ENCODE data around the gene CREG2.

CREG2 gene

DNA sequence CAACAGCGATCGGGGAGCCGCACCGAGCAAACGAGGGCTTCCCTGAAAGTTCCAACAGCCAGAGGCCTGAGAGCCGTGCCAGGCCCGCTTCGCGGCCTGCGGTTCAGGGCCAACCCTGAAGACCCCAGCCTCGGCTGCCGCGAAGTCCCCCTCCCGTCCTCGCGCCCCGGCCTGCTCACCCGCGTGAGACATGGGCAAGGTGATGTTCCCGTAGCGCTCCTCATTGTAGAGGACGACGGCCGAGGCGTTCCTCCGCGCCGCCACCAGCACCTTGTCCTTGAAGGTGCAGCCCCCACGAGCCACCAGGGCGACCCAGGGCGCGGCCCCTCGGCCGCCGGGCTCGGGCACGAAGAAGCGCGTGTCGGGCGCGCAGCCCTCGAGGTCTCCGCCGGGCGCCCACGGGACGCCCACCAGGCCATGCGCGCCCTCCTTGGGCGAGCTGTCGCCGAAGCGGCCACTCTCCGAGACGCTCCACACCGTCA, 79.3 kb downstream of the CREG2 start:
- H3K9me3 ChIP-seq (ENCODE audit: control insufficient read depth, low read length), result no peaks in the 10 kb centered on the region
- WGBS, 2 experiments (ENCODE audit: insufficient coverage in 2 of 2), result 3 to 7% methylated on average over 46 to 51 of the region's 57 CpGs
- H3K36me3 ChIP-seq (ENCODE audit: control insufficient read depth, insufficient read depth, low read length), result peaks cover 14% of the 10 kb centered on the region
- peaks cover 17% of the 10 kb centered on the region for H3K4me1 ChIP-seq (ENCODE audit: control insufficient read depth, insufficient read depth, low read length, poor library complexity, severe bottlenecking)
- H3K4me3 ChIP-seq (ENCODE audit: extremely low read depth, insufficient read depth, low read length, poor library complexity, severe bottlenecking), result peak overlapping the region; percentile 73
- no peak overlapping the region for H3K27ac ChIP-seq (ENCODE audit: low read depth, low read length, severe bottlenecking)

DNA sequence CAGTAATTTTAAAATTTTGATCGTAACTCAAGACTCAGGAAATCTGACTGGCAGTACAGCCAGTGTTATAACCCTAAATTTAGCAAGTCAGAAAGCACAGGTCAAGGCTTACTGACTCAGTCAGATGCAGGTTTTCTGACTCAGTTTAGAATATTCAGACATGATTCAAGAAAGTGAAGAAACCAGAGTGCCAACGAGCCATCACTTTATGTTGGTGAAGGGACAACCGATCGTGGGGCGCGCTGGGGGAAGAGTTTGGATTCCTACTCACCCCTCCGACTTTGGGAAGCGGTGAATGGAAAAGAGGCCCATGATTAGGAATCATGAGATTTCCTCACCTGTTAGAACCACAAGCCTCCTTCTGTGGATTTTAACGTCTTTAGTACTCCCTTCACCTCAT, 79.8 kb downstream of the CREG2 start:
- Histone ChIP-seq H3K4me3 (ENCODE audit: extremely low read depth, insufficient read depth, low read length, poor library complexity, severe bottlenecking) (peak overlapping the region; percentile 73), H3K9me3 (ENCODE audit: control insufficient read depth, low read length) (no peaks in the 10 kb centered on the region), H3K27ac (ENCODE audit: low read depth, low read length, severe bottlenecking) (no peak overlapping the region), H3K36me3 (ENCODE audit: control insufficient read depth, insufficient read depth, low read length) (peaks cover 18% of the 10 kb centered on the region), H3K4me1 (ENCODE audit: control insufficient read depth, insufficient read depth, low read length, poor library complexity, severe bottlenecking) (peaks cover 17% of the 10 kb centered on the region)
- 76 to 77% methylated on average over 9 of the region's 9 CpGs for WGBS, 2 experiments (ENCODE audit: insufficient coverage in 2 of 2)

DNA sequence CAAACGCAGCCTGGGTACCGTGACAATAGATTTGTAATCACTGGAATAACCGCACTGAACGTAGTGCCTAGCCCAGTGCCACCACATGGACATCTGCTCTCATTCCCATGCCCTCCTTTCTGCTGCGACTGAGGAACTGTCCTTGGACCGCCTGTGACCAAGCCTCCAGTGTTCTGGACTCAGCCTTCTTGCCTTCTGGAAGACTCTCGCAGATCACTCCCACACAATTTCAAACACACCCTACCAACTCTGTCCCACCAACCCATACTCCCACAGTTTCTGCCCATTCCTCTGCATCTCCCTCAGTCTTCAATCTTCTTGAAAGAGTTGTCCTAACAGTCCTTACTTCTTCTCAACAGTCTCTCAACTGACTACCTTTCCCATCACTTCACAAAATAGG, 80.9 kb downstream of the CREG2 start:
- Histone ChIP-seq H3K4me3 (ENCODE audit: extremely low read depth, insufficient read depth, low read length, poor library complexity, severe bottlenecking) (peak overlapping the region; percentile 73), H3K36me3 (ENCODE audit: control insufficient read depth, insufficient read depth, low read length) (peaks cover 23% of the 10 kb centered on the region), H3K4me1 (ENCODE audit: control insufficient read depth, insufficient read depth, low read length, poor library complexity, severe bottlenecking) (peaks cover 17% of the 10 kb centered on the region), H3K9me3 (ENCODE audit: control insufficient read depth, low read length) (no peaks in the 10 kb centered on the region), H3K27ac (ENCODE audit: low read depth, low read length, severe bottlenecking) (no peak overlapping the region)
- WGBS, 2 experiments (ENCODE audit: insufficient coverage in 2 of 2), result 96% methylated on average over 7 of the region's 7 CpGs

DNA sequence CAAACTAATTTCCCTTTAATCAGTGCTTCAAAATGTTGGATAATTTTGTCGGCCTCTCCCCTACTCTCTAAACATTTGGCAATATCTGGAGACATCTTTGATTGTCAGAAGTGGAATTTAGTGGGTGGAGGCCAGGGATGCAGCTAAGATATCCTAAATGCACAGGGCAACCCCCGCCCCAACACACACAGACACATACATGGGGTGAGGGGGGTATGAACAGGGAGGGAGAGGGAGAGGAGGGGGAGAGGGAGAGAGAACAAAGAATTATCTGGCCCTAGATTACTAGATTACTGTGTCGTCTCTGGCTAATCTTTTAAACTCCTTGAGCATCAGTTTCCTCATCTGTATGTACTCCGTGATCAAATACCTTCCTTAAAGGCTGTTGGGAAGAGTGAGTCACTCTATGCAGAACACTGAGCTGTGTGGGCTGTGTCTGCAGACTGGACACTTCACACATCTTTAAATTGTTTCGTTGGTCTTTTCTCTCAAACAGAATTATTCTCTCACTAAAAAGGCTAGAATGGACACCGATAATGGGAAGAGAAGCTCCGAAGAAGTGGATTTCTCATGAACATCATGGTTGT, 81.7 kb downstream of the CREG2 start:
- H3K27ac ChIP-seq (ENCODE audit: low read depth, low read length, severe bottlenecking), result peak overlapping the region; percentile 61
- peaks cover 17% of the 10 kb centered on the region for H3K4me1 ChIP-seq (ENCODE audit: control insufficient read depth, insufficient read depth, low read length, poor library complexity, severe bottlenecking)
- H3K4me3 ChIP-seq (ENCODE audit: extremely low read depth, insufficient read depth, low read length, poor library complexity, severe bottlenecking), result peak overlapping the region; percentile 73
- 97 to 100% methylated on average over 1 to 3 of the region's 7 CpGs for WGBS, 2 experiments (ENCODE audit: insufficient coverage in 2 of 2)
- H3K36me3 ChIP-seq (ENCODE audit: control insufficient read depth, insufficient read depth, low read length), result peaks cover 24% of the 10 kb centered on the region
- no peaks in the 10 kb centered on the region for H3K9me3 ChIP-seq (ENCODE audit: control insufficient read depth, low read length)

DNA sequence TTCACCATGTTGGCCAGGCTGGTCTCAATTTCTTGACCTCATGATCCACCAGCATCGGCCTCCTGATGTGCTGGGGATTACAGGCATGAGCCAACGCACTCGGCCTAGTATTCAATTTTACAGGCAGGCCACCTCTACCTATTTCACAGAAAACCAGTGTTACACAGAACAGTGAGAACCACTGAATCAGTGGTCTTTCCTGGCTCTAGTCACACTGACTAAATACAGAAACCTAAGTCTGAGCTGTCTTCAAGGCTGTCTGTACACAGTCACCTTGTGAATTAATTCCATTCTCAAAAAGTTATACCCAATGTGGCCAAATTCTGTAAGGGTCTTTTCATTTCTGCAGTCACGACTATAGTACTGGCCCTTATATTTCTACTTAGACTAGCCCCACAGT, 82.3 kb downstream of the CREG2 start:
- Histone ChIP-seq H3K36me3 (ENCODE audit: control insufficient read depth, insufficient read depth, low read length) (peaks cover 30% of the 10 kb centered on the region), H3K4me3 (ENCODE audit: extremely low read depth, insufficient read depth, low read length, poor library complexity, severe bottlenecking) (no peak overlapping the region), H3K27ac (ENCODE audit: low read depth, low read length, severe bottlenecking) (peak overlapping the region; percentile 61), H3K9me3 (ENCODE audit: control insufficient read depth, low read length) (no peaks in the 10 kb centered on the region), H3K4me1 (ENCODE audit: control insufficient read depth, insufficient read depth, low read length, poor library complexity, severe bottlenecking) (peaks cover 17% of the 10 kb centered on the region)
- WGBS, 2 experiments (ENCODE audit: insufficient coverage in 2 of 2), result 99 to 100% methylated on average over 3 to 4 of the region's 4 CpGs

DNA sequence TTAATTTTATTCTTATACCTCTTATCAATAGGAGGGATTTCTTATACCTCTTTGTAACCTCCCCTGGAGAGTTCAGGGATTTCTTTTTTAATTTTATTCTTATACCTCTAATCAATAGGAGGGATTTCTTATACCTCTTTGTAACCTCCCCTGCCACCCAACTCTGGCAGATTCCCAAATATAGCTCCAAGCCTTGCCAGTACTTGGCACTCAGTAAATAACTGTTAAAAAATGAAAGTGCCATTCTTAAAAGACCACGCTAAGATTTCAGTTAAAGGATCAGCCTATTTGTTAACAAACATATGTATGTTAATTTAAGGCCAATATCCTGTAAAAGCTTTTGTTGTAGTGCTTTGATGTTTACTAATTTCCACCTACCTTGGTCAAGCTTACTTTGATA, 83.6 kb downstream of the CREG2 start:
- Histone ChIP-seq H3K36me3 (ENCODE audit: control insufficient read depth, insufficient read depth, low read length) (peaks cover 41% of the 10 kb centered on the region), H3K9me3 (ENCODE audit: control insufficient read depth, low read length) (no peaks in the 10 kb centered on the region), H3K27ac (ENCODE audit: low read depth, low read length, severe bottlenecking) (no peak overlapping the region), H3K4me1 (ENCODE audit: control insufficient read depth, insufficient read depth, low read length, poor library complexity, severe bottlenecking) (peaks cover 17% of the 10 kb centered on the region), H3K4me3 (ENCODE audit: extremely low read depth, insufficient read depth, low read length, poor library complexity, severe bottlenecking) (no peak overlapping the region)
- 100% methylated on average over 1 of the region's 1 CpG; no CpG with 5 or more reads in 1 of the 2 experiments for WGBS, 2 experiments (ENCODE audit: insufficient coverage in 2 of 2)

DNA sequence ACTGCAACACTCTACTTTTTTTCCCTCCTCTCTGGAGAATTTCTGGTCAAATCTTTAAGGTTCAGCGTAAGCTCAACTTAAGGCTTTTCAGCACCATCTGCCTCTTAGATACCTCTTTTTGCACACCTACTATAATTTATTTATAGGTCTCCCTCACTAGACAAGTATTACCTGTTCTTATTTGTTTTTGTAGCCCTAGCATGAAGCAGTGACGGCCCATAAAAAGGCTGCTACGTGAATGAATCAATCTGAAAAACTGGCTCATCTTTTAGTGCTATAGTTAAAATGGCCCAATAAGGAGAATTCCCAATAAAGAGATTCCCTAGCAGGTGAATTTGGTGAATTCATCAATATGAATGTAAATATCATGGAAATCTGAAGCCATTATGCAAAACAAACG, 85.3 kb downstream of the CREG2 start:
- H3K9me3 ChIP-seq (ENCODE audit: control insufficient read depth, low read length), result no peaks in the 10 kb centered on the region
- 95 to 100% methylated on average over 1 to 2 of the region's 4 CpGs for WGBS, 2 experiments (ENCODE audit: insufficient coverage in 2 of 2)
- H3K27ac ChIP-seq (ENCODE audit: low read depth, low read length, severe bottlenecking), result no peak overlapping the region
- H3K4me3 ChIP-seq (ENCODE audit: extremely low read depth, insufficient read depth, low read length, poor library complexity, severe bottlenecking), result no peak overlapping the region
- H3K4me1 ChIP-seq (ENCODE audit: control insufficient read depth, insufficient read depth, low read length, poor library complexity, severe bottlenecking), result peaks cover 17% of the 10 kb centered on the region
- H3K36me3 ChIP-seq (ENCODE audit: control insufficient read depth, insufficient read depth, low read length), result peaks cover 50% of the 10 kb centered on the region

DNA sequence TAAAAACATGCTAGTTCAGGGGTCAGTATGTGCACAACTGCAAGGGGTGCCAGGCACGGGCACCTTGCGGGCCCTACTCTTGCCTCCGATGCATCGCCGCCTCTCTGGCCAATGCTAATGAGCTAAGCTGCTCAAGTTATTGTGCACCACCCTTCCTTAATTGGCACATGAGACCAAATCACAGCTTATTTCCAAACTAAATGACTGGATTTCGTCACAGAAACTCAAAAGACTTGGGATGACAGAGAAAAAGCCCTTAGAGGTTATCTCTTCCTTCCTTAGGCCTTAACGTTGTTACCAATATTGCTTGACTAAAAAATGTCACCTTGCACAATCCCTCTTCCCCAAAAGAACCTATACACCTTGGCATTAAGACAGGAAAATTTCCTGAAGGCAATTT, 86.5 kb downstream of the CREG2 start:
- Histone ChIP-seq H3K4me1 (ENCODE audit: control insufficient read depth, insufficient read depth, low read length, poor library complexity, severe bottlenecking) (peaks cover 12% of the 10 kb centered on the region), H3K9me3 (ENCODE audit: control insufficient read depth, low read length) (no peaks in the 10 kb centered on the region), H3K4me3 (ENCODE audit: extremely low read depth, insufficient read depth, low read length, poor library complexity, severe bottlenecking) (no peak overlapping the region), H3K27ac (ENCODE audit: low read depth, low read length, severe bottlenecking) (no peak overlapping the region), H3K36me3 (ENCODE audit: control insufficient read depth, insufficient read depth, low read length) (peaks cover 50% of the 10 kb centered on the region)
- 63 to 75% methylated on average over 5 to 7 of the region's 7 CpGs for WGBS, 2 experiments (ENCODE audit: insufficient coverage in 2 of 2)

DNA sequence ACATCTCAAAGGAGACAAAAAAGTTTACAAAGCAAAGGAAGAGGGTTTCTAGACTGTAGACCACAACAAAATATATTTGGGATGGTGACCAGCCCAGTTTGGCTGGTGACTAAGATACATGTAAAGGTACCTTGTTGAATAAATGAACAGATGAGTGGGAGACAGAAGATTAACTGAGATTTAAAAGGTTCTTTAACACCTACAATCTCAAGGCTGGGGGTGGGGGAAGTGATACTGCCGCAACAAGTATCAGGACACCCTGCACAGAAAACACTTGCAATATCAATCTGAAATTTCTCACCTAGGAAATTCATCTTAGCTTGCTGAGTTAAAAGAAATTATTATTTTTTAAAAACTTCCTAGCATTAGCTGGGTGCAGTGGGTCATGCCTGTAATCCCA, 87.1 kb downstream of the CREG2 start:
- H3K9me3 ChIP-seq (ENCODE audit: control insufficient read depth, low read length), result no peaks in the 10 kb centered on the region
- H3K4me3 ChIP-seq (ENCODE audit: extremely low read depth, insufficient read depth, low read length, poor library complexity, severe bottlenecking), result no peak overlapping the region
- peaks cover 50% of the 10 kb centered on the region for H3K36me3 ChIP-seq (ENCODE audit: control insufficient read depth, insufficient read depth, low read length)
- peaks cover 5% of the 10 kb centered on the region for H3K4me1 ChIP-seq (ENCODE audit: control insufficient read depth, insufficient read depth, low read length, poor library complexity, severe bottlenecking)
- H3K27ac ChIP-seq (ENCODE audit: low read depth, low read length, severe bottlenecking), result no peak overlapping the region
- no CpG with 5 or more reads among the region's 1 CpG for WGBS, 2 experiments (ENCODE audit: insufficient coverage in 2 of 2)

DNA sequence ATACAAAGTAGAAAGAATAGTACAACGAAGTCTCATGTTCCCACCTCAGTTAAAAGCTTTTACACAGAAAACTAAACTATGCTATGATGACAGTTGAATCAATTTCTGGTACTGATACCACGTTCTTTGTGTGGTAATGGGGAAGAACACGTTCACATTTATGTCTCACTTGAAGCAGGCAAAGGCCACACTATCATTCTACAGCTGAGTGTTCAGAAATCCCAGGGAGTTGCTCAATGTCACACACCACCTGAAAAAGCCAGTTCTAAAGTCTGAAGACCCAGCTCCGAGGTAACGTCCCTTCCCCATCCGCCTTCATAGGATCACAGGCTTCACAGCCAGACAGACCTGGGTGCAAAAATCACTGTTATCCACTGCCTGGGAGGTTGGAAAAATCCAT, 87.7 kb downstream of the CREG2 start:
- Histone ChIP-seq H3K27ac (ENCODE audit: low read depth, low read length, severe bottlenecking) (no peak overlapping the region), H3K4me3 (ENCODE audit: extremely low read depth, insufficient read depth, low read length, poor library complexity, severe bottlenecking) (no peak overlapping the region), H3K4me1 (ENCODE audit: control insufficient read depth, insufficient read depth, low read length, poor library complexity, severe bottlenecking) (peaks cover 4% of the 10 kb centered on the region), H3K36me3 (ENCODE audit: control insufficient read depth, insufficient read depth, low read length) (peaks cover 54% of the 10 kb centered on the region), H3K9me3 (ENCODE audit: control insufficient read depth, low read length) (no peaks in the 10 kb centered on the region)
- WGBS, 2 experiments (ENCODE audit: insufficient coverage in 2 of 2), result 87% methylated on average over 3 of the region's 6 CpGs; no CpG with 5 or more reads in 1 of the 2 experiments

DNA sequence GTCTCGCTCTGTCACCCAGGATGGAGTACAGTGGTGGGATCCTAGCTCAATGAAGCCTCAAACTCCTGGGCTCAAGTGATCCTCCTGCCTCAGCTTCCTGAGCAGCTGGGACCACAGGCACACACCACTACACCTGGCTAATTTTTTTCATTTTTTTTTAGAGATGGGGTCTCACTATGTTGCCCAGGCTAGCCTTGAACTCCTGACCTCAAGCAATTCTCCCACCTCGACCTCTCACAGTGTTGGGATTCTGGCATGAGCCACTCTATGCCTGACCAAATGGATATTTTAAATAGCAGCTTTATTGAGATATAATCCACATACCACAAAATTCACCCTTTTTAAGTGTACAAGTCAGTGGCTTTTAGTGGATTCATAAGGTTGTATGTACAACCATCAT, 89.9 kb downstream of the CREG2 start:
- H3K27ac ChIP-seq (ENCODE audit: low read depth, low read length, severe bottlenecking), result no peak overlapping the region
- WGBS, 2 experiments (ENCODE audit: insufficient coverage in 2 of 2), result 83 to 100% methylated on average over 1 of the region's 2 CpGs
- no peaks in the 10 kb centered on the region for H3K9me3 ChIP-seq (ENCODE audit: control insufficient read depth, low read length)
- H3K4me1 ChIP-seq (ENCODE audit: control insufficient read depth, insufficient read depth, low read length, poor library complexity, severe bottlenecking), result no peaks in the 10 kb centered on the region
- peaks cover 55% of the 10 kb centered on the region for H3K36me3 ChIP-seq (ENCODE audit: control insufficient read depth, insufficient read depth, low read length)
- H3K4me3 ChIP-seq (ENCODE audit: extremely low read depth, insufficient read depth, low read length, poor library complexity, severe bottlenecking), result no peak overlapping the region
